Measurements from ENCODE around the gene DHRS13. TPM values are rescaled to one million over a fixed set of nuclear protein-coding genes. Genes with fewer than 3 reads are reported as not detected.

Gene DHRS13
- total and polyA plus RNA-seq, 2 donors (not counting 1 experiment from before 2014, with no cell fraction given), result 11.9 to 28.1 TPM

DNA sequence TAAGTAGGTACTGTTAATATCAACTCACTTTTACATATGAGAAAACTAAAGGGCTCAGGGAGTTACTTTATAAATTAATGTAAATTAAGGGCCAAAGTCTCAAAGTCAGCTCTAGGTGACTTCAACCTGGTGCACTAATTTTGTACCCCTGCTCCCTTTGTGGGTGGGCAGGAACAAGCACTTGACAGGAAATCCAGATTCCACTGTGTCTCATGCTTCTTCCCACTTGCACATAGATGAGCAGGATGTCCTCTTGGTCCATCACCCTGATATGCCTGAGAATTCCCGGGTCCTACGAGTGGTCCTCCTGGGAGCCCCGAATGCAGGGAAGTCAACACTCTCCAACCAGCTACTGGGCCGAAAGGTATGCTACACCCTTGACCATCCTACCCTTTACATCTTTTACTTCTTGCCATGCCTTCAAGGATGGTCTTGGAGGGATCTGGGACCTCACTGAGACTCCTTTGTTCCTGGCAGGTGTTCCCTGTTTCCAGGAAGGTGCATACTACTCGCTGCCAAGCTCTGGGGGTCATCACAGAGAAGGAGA lies 46.8 kb downstream of the DHRS13 start:
- H3K4me3 ChIP-seq (ENCODE audit: control extremely low read depth in 1 of 5, extremely low read depth in 1 of 5, insufficient read depth in 1 of 5, low read depth in 2 of 5, low read length in 4 of 5), result no peak overlapping the region
- ChIA-PET POLR2A (interaction anchor here (0.6 to 0.7 kb wide), 3 partner anchors 112 to 147 kb away, joined by 3 to 5 read pairs (median 3); no protein-coding TSS in a partner anchor), CTCF (interaction anchor here (0.7 to 1.1 kb wide), 5 partner anchors 9 to 106 kb away, joined by 3 to 4 read pairs (median 3); no protein-coding TSS in a partner anchor)
- H3K27me3 ChIP-seq (replicated peaks in 1 of 4; ENCODE audit: control extremely low read depth in 1 of 4, control insufficient read depth in 3 of 4, insufficient read depth in 4 of 4, low read length in 3 of 4), result no peaks in the 10 kb centered on the region
- DNase-seq (no peak), ATAC-seq (ENCODE audit: low read depth) (no peak)
- peaks cover 0 to 27% of the 10 kb centered on the region in 2 experiments for H3K36me3 ChIP-seq (replicated peaks in 1 of 2; ENCODE audit: control extremely low read depth in 1 of 2, control insufficient read depth in 1 of 2, extremely low read depth in 1 of 2, insufficient read depth in 2 of 2, low read length in 1 of 2)
- no peaks in the 10 kb centered on the region for H3K9me3 ChIP-seq (ENCODE audit: control extremely low read depth in 1 of 3, control insufficient read depth in 2 of 3, insufficient read depth in 1 of 3, low read length in 2 of 3)
- Mint-ChIP-seq H3K4me1 (peaks cover 17% of the 10 kb centered on the region), H3K9me3 (ENCODE audit: insufficient read depth) (no peaks in the 10 kb centered on the region), H3K4me3 (peak overlapping the region; percentile 96), H3K27me3 (no peaks in the 10 kb centered on the region), H3K27ac (no peak overlapping the region)
- no peak overlapping the region for H3K4me2 ChIP-seq (replicated peaks; ENCODE audit: low read depth, low read length, poor library complexity, severe bottlenecking)
- H4K20me1 ChIP-seq (ENCODE audit: control insufficient read depth, insufficient read depth, low read length, poor library complexity, severe bottlenecking), result no peaks in the 10 kb centered on the region
- H3K9ac ChIP-seq (ENCODE audit: low read length), result no peak overlapping the region
- peaks cover 10 to 16% of the 10 kb centered on the region in 2 donors for H3K4me1 ChIP-seq (ENCODE audit: control insufficient read depth in 2 of 2, insufficient read depth in 2 of 2, low read length in 2 of 2)
- 100% methylated on average over 5 of the region's 5 CpGs for WGBS (ENCODE audit: insufficient coverage)
- H2AFZ ChIP-seq (ENCODE audit: insufficient read depth, low read depth, low read length, poor library complexity, severe bottlenecking), result no peak overlapping the region
- no peak for TF ChIP-seq EZH2 (IDR thresholded peaks at IDR 0.05; ENCODE audit: borderline replicate concordance, insufficient read depth, low read depth, low read length, poor library complexity, severe bottlenecking)
- TF ChIP-seq, protein P1, sequence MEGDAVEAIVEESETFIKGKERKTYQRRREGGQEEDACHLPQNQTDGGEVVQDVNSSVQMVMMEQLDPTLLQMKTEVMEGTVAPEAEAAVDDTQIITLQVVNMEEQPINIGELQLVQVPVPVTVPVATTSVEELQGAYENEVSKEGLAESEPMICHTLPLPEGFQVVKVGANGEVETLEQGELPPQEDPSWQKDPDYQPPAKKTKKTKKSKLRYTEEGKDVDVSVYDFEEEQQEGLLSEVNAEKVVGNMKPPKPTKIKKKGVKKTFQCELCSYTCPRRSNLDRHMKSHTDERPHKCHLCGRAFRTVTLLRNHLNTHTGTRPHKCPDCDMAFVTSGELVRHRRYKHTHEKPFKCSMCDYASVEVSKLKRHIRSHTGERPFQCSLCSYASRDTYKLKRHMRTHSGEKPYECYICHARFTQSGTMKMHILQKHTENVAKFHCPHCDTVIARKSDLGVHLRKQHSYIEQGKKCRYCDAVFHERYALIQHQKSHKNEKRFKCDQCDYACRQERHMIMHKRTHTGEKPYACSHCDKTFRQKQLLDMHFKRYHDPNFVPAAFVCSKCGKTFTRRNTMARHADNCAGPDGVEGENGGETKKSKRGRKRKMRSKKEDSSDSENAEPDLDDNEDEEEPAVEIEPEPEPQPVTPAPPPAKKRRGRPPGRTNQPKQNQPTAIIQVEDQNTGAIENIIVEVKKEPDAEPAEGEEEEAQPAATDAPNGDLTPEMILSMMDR (IDR thresholded peaks at IDR 0.05), result no peak
- intact Hi-C loops (cut with micrococcal nuclease), result no loop called here
- no peak overlapping the region for H3K27ac ChIP-seq (ENCODE audit: low read length in 2 of 2)
- peaks cover 14% of the 10 kb centered on the region for H3K79me2 ChIP-seq (ENCODE audit: control insufficient read depth, insufficient read depth, low read length)

DNA sequence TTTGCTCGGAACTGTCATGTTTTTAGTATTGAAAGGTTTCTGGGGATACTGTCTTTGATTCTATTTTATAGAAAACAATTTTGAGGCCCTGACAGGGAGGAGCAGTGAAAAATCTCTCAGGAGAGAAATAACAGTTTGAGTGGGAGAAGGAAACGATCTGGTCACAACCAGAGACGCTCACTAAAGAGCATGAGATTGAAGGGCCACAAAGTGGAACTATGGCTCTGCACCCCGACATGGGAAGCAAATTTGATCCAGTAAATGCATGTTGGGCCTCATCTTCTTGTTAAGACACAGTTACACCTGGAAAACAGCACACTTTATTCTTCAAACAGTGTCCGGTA lies 47.6 kb downstream of the DHRS13 start:
- Mint-ChIP-seq H3K4me1 (peaks cover 17% of the 10 kb centered on the region), H3K27ac (peak overlapping the region; percentile 90), H3K9me3 (ENCODE audit: insufficient read depth) (no peaks in the 10 kb centered on the region), H3K4me3 (peak overlapping the region; percentile 96), H3K27me3 (no peaks in the 10 kb centered on the region)
- H3K4me1 ChIP-seq (ENCODE audit: control insufficient read depth in 2 of 2, insufficient read depth in 2 of 2, low read length in 2 of 2), result peaks cover 10 to 16% of the 10 kb centered on the region in 2 donors
- peaks cover 0 to 22% of the 10 kb centered on the region in 2 experiments for H3K36me3 ChIP-seq (replicated peaks in 1 of 2; ENCODE audit: control extremely low read depth in 1 of 2, control insufficient read depth in 1 of 2, extremely low read depth in 1 of 2, insufficient read depth in 2 of 2, low read length in 1 of 2)
- 13% methylated on average over 3 of the region's 5 CpGs for whole genome bisulfite sequencing (ENCODE audit: insufficient coverage)
- peak overlapping the region; percentile 97 for H3K4me2 ChIP-seq (replicated peaks; ENCODE audit: low read depth, low read length, poor library complexity, severe bottlenecking)
- peak overlapping the region; percentile 76 for H3K9ac ChIP-seq (ENCODE audit: low read length)
- peak overlapping the region; percentile 59 to 75 for H3K27ac ChIP-seq (ENCODE audit: low read length in 2 of 2)
- no peaks in the 10 kb centered on the region for H4K20me1 ChIP-seq (ENCODE audit: control insufficient read depth, insufficient read depth, low read length, poor library complexity, severe bottlenecking)
- peak overlapping the region; percentile 98 for H2AFZ ChIP-seq (ENCODE audit: insufficient read depth, low read depth, low read length, poor library complexity, severe bottlenecking)
- intact Hi-C loops (cut with micrococcal nuclease), result loop anchor here (2.0 kb wide), 1 partner anchor 137 kb away; the partner anchor contains the start of gene RPL23A
- H3K4me3 ChIP-seq (ENCODE audit: control extremely low read depth in 1 of 5, extremely low read depth in 1 of 5, insufficient read depth in 1 of 5, low read depth in 2 of 5, low read length in 4 of 5), result peak overlapping the region; percentile 61 to 93 (median 82)
- TF ChIP-seq, protein P1 (IDR thresholded peaks at IDR 0.05), result no peak
- TF ChIP-seq EZH2 (IDR thresholded peaks at IDR 0.05; ENCODE audit: borderline replicate concordance, insufficient read depth, low read depth, low read length, poor library complexity, severe bottlenecking), result no peak
- no peaks in the 10 kb centered on the region for H3K27me3 ChIP-seq (replicated peaks in 1 of 4; ENCODE audit: control extremely low read depth in 1 of 4, control insufficient read depth in 3 of 4, insufficient read depth in 4 of 4, low read length in 3 of 4)
- ATAC-seq (ENCODE audit: low read depth) (no peak), DNase-seq (no peak)
- peaks cover 14% of the 10 kb centered on the region for H3K79me2 ChIP-seq (ENCODE audit: control insufficient read depth, insufficient read depth, low read length)
- ChIA-PET CTCF (interaction anchor here (0.9 to 1.1 kb wide), 5 partner anchors 10 to 92 kb away, joined by 3 to 4 read pairs (median 3); no protein-coding TSS in a partner anchor), POLR2A (interaction anchor here (0.7 to 1.2 kb wide), 3 partner anchors 13 to 42 kb away, joined by 3 to 6 read pairs (median 4); partner anchors contain the start of genes FAM222B and FLOT2)
- no peaks in the 10 kb centered on the region for H3K9me3 ChIP-seq (ENCODE audit: control extremely low read depth in 1 of 3, control insufficient read depth in 2 of 3, insufficient read depth in 1 of 3, low read length in 2 of 3)
